Stomach (tissue), 4 donors: ENCODE measurements around the gene MPZL2.

ENCODE experiments used
- EP300 ChIP-seq: sonication (generic); formaldehyde crosslinking; IDR thresholded peaks from one replicate; pipeline ENCODE4 v1.6.1; 2017; ENCODE audit warnings: antibody characterized with exemption
- POLR2A ChIP-seq, 4 donors: fragments of 450-650 bp; IDR thresholded peaks; one replicate each; pipeline ENCODE4 v1.6.1; 2016; ENCODE audit warnings: antibody characterized with exemption in 4 of 4, control low read depth in 2 of 4, mild to moderate bottlenecking in 1 of 4, moderate library complexity in 1 of 4
- TF ChIP-seq, protein P1 (sequence below), 7 experiments: fragments of 450-650 bp in 4 of 7; fragments of 200-600 bp in 3 of 7; sonication (generic) in 3 of 7; IDR thresholded peaks; one replicate each; pipeline ENCODE4 v1.5.1; 2016 to 2019; ENCODE audit warnings: antibody characterized with exemption in 7 of 7, control low read depth in 2 of 7, mild to moderate bottlenecking in 1 of 7

GRCh38 chr11:118263112-118263511, 985 bp downstream of the MPZL2 start:
- TF ChIP-seq, protein P1, sequence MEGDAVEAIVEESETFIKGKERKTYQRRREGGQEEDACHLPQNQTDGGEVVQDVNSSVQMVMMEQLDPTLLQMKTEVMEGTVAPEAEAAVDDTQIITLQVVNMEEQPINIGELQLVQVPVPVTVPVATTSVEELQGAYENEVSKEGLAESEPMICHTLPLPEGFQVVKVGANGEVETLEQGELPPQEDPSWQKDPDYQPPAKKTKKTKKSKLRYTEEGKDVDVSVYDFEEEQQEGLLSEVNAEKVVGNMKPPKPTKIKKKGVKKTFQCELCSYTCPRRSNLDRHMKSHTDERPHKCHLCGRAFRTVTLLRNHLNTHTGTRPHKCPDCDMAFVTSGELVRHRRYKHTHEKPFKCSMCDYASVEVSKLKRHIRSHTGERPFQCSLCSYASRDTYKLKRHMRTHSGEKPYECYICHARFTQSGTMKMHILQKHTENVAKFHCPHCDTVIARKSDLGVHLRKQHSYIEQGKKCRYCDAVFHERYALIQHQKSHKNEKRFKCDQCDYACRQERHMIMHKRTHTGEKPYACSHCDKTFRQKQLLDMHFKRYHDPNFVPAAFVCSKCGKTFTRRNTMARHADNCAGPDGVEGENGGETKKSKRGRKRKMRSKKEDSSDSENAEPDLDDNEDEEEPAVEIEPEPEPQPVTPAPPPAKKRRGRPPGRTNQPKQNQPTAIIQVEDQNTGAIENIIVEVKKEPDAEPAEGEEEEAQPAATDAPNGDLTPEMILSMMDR (IDR thresholded peaks at IDR 0.05), result no peak
- TF ChIP-seq EP300 (no peak), POLR2A (IDR thresholded peaks at IDR 0.05) (no peak)
